NCI-H345 (cell line): ENCODE results near the gene C12orf57.
"Not testable (repeated sequence)": the region's sequence is repeated elsewhere in the genome, so short reads cannot be mapped to it uniquely, and the experiment has no call there.

ENCODE experiments used
- DNase-seq: peaks from one replicate; lab custom pipeline; 2025; lab: John Stamatoyannopoulos, UW

The C12orf57 gene, protein sequence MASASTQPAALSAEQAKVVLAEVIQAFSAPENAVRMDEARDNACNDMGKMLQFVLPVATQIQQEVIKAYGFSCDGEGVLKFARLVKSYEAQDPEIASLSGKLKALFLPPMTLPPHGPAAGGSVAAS

DNA sequence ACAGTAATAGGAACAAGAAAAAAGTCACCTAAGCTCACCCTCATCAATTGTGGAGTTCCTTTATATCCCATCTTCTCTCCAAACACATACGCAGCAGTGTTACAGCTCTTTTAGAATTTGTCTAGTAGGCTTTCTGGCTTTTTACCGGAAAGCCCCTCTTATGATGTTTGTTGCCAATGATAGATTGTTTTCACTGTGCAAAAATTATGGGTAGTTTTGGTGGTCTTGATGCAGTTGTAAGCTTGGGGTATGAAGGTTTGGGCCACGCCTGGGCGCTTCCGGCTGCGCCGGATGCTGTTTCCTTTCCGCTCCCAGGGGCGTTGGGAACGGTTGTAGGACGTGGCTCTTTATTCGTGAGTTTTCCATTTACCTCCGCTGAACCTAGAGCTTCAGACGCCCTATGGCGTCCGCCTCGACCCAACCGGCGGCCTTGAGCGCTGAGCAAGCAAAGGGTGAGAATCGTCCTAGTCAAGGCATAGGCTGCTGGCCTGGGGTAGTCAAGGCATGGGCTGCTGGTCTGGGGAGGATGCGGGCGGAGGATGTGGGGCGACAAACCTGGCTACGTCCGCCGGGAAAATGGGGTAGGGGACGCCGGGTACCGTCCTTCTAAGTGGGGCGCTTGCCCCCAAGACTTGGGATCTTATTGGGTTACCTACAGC lies at the start of gene C12orf57, which contains the start of gene RNU7-1:
TSS of gene C12orf57 (plus strand) at position 301 of the 659 bp plus-strand sequence. CDS start at position 401, 100 bp downstream.
TSS of gene RNU7-1 (plus strand) at position 95 of the 659 bp plus-strand sequence.
- DNase-seq = peak; percentile 84

DNA sequence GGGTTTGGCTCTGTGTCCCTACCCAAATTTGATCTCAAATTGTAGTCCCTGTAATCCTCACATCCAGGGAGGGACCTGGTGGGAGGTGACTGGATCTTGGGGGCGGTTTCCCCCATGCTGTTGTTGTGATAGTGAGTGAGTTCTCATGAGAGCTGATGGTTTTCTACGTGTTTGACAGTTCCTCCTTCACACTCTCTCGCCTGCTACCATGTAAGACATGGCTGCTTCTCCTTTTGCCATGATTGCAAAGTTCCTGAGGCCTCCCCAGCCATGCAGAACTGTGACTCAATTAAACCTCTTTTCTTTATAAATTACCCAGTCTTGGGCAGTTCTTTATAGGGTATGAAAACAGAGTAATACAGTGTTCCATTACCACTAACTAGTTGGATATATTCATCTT lies 49.5 kb upstream of the C12orf57 start:
- no peak for DNase-seq

DNA sequence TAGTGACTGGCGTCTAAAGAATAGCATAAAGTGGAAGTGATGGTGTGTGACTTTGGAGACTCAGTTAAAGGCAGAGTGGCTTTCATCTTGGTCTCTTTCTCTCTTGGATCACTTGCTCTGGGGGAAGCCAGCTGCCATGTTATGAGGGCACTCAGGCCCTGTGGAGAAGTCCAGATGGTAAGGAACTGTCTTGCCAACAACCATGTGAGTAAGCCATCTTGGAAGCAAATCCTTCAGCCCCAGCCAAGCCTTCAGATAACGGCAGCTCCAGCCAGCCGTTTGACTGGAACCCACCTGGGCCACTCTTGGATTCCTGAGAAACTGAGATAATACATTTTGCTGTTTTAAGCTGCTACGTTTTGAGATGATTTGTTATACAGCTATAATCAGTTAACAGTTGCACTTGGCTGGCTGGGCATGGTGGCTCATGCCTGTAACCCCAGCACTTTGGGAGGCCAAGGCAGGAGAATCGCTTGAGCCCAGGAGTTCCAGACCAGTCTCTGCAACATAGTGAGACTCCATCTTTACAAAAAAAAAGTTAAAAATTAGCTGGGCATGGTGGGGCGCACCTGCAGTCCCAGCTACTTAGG lies 46.9 kb upstream of the C12orf57 start:
- no peak for DNase-seq

DNA sequence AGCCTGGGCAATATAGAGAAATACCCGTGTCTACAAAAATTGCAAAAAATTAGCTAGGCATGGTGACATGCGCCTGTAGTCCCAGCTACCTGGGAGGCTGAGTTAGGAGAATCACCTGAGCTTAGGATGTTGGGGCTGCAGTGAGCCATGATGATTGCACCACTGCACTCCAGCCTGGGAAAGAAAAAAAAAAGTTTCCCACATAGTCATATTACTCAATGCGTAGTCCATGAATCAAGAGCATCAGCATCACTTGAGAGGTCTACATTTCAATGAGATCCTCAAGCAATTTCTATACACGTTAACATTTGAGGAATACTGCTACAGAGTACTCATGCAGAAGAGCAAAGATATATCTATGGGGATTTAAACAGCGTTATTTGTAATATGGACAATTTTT lies 44.4 kb upstream of the C12orf57 start:
- no peak for DNase-seq

DNA sequence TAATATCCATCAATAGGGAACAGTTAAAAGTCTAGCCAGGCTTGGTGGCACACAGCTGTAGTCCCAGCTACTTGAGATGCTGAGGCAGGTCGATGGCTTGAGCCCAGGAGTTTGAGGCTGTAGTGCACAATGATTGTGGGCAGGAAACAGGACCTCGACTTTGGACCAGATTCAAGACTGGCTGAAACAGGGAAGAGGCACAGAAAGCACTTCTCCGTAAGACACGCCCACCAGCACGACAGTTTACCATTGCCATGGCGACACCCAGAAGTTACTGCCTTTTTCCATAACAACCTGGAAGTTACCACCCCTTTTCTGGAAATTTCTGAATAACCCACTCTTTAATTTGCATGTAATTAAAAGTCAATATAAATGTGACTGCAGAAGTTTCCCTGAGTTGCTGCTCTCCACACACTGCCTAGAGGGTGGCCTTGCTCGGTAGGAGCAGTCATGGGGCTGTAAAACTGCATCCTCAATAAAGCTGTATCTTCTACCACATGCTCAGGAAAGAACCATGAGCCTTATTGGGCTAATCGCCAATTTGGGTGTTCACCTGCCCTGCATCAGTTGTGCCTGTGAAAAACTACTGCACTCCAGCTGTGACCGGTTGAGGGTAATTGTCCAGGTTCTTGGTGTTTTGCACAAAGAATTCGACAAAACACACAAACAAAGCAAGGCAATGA lies 43.8 kb upstream of the C12orf57 start:
- peak; percentile 78 for DNase-seq

DNA sequence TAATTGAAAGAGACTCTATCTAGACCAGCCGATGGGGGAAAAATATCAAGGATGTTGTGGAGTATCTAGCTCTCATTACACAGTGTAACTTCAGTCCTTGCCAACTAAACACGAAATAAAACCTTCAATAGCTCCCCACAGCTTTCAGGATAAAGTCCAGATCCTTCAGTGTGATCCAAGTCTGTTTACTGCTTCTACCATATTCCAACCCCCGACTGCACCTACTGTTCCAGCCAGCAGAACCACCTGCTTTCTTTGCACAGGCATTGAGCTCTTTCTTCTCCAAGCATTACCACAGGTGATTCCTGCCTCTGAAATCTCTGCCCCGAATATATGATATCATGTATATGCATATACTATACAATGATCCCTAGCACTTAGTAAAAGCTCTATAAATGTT lies 41.4 kb upstream of the C12orf57 start:
- no peak for DNase-seq

DNA sequence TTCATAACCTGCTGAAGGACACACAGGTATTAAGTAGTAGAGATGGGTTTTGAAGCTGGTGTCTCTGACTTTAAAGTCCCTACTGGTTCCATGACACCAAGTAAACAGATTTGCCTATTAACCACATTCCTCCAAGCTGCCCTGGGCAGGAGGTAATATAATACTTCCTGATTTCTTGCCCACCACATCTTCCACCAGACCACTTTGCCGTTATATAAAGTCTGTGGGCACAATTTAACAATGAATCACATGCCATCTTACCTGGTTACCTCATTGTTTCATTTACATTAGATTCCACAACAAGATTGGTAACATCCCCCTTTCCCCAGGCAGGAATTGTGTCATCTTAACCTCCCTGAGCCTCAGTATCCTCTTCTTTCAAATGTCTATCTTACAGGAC lies 40.1 kb upstream of the C12orf57 start:
- DNase-seq = no peak

DNA sequence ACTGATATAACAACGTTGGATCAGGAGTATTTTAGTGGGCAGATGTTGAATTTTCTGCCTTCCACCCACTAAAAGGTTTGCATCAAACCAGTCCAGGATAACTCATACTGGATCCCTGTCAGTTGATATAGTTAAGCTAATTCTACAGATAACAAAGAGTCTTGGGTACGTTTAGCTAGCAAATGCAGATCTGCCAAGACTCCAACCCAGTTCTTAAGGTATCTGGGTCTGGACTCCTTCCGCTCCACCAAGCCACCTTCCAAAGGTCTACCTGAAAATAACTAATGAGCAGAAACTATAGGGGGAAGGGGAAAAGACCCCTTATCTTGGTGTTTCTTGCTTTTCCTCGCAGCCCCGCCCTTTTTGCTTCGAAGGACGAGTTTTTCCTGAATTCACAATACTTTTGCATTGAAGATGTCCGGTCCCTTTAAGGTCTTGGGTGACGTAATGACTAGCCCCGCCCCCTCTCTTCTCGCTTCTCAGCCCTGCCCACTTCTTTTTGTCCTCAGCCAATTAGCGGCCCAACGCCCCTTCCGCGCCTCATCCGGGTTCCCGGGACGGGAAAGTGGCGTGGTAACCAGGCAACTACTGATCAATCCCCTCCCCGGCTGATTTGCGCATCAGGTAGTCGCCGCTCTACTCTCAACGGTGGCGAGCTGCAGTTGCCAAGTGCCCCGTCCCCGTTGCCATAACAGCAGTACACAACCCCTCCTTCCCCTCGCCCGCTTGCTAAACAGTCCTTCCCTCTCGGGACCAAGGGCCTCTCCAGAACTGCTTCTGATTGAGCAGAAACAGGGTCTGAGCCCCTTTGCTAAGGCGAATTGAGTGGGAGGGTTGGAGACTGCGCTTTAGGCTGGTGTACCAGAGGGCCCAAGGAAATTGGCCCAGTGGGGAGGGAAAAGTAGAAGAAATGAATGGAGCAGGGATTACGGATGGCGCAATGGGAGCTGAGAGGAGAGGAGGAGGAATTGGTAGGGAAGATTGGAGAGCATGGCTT lies 39.2 kb upstream of the C12orf57 start, which contains the start of gene LRRC23:
TSS of gene LRRC23 (plus strand) at position 543 of the 997 bp plus-strand sequence. CDS start 812 bp downstream, outside the sequence.
- peak; percentile 97 for DNase-seq

DNA sequence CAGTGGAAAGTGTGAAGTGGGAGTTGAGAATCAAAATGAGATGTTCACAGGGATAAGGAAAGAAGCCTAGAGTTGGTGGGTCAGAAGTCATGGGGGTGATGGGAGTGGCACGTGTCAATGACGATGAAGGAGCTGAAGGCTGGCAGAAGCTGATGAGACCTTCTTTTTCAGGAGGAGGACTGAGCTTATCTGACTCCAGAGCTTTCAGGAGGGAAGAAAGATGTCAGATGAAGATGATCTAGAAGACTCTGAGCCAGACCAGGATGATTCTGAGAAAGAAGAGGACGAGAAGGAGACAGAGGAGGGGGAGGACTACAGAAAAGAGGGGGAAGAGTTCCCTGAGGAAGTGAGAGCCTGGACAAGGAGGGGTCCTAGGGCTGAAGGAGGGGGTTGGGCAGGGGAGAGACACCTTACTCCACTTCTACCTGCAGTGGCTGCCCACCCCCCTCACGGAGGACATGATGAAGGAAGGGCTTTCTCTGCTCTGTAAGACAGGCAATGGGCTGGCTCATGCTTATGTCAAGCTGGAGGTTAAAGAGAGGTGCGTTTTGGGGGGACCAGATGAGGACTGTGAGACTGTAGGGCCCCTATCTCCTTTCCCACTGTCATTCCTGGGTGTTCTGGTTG lies 38.3 kb upstream of the C12orf57 start:
- DNase-seq = no peak

DNA sequence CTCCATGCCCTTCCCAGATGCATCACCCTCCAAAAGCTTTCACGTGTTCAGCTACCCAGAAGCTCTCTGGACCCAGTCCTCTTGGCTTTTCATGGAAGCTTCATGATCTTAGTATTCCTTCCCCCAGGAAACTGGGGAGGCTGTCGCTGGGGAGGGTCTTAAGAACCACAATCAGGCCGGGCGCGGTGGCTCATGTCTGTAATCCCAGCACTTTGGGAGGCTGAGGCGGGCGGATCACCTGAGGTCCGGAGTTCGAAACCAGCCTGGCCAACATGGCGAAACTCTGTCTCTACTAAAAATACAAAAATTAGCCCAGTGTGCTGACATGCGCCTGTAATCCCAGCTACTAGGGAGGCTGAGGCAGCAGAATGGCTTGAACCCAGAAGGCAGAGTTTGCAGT lies 35.7 kb upstream of the C12orf57 start:
- not testable (repeated sequence) for DNase-seq

DNA sequence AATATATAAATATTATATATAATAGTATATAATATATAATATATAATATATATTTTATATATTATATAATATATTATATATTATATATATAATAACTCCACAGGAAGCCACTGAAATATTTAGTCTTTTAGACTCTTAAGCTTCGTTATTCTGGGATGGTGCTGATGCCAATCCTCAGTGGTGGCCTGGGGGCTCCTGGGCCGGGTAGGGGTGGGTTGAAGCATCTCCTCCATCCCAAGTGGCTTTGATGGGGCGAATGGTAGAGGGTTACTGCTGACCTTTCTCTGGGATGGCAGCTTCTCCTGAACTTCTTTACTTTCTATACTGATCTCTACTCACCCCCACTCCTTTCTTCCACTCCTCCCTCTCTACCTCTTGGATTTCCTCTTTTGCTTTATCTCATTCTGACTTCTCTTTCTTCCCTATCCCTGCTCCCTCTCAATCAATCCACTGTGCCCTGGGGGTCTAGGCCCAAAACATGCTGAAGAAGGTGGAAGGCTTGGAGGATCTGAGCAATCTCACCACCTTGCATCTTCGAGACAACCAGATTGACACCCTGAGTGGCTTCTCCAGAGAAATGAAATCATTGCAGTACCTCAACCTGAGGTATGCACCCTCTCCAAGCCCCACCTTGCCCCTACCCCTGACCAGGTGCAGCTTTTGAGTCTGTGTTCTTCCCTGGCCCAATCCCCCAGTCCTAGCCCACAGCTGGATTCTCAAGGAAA lies 34.2 kb upstream of the C12orf57 start:
- no peak for DNase-seq

DNA sequence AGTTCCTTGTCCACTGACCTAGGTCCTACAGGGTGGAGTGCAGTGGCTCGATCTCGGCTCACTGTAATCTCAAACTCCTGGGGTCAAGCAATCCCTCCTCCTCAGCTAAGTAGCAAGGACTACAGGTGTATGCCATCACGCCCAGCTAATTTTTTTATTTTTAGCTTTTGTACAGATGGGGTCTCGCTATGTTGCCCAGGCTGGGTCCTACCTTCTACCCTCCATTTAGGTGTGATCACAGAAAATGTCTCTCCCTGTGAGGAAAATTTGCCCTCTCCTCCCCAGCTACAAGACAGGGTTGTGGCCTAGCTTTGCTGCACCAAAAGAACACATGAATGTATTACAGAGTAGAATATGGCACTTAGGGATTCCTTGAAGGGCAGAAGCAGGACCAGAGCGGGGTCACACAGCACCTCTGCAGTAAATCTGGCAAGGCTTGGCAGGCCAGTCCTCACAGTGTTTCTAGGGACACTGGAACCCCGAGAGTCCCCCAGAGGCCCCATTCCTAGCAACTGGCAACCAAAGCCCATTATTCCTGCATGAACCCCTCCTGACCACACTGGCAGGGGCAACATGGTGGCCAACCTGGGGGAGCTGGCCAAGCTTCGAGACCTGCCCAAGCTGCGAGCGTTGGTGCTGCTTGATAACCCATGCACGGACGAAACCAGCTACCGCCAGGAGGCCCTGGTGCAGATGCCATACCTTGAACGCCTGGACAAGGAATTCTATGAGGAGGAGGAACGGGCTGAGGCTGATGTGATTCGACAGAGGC lies 31.5 kb upstream of the C12orf57 start:
- no peak for DNase-seq

DNA sequence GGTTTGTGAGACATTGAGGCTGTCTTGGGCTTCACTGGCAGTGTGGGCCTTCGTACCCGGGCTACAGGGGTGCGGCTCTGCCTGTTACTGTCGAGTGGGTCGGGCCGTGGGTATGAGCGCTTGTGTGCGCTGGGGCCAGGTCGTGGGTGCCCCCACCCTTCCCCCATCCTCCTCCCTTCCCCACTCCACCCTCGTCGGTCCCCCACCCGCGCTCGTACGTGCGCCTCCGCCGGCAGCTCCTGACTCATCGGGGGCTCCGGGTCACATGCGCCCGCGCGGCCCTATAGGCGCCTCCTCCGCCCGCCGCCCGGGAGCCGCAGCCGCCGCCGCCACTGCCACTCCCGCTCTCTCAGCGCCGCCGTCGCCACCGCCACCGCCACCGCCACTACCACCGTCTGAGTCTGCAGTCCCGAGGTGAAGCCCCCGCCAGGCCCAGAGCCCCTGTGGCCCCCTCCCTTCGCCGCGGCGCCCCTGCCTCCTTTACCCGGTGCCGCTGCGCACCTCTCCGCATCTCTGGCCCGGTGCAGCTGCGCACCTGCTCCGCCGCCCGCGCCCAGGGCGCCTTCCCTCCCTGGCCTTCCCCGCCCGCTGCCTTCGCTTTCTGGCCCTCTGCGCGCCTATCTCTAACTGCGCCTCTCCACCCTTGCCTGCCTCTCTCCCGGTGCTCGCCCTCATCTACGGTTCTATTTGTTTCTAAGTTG lies 29.4 kb upstream of the C12orf57 start, which contains the start of gene ENO2:
TSS of gene ENO2 (plus strand) at position 335 of the 701 bp plus-strand sequence. CDS start 1,253 bp downstream, outside the sequence.
- peak; percentile 73 for DNase-seq

DNA sequence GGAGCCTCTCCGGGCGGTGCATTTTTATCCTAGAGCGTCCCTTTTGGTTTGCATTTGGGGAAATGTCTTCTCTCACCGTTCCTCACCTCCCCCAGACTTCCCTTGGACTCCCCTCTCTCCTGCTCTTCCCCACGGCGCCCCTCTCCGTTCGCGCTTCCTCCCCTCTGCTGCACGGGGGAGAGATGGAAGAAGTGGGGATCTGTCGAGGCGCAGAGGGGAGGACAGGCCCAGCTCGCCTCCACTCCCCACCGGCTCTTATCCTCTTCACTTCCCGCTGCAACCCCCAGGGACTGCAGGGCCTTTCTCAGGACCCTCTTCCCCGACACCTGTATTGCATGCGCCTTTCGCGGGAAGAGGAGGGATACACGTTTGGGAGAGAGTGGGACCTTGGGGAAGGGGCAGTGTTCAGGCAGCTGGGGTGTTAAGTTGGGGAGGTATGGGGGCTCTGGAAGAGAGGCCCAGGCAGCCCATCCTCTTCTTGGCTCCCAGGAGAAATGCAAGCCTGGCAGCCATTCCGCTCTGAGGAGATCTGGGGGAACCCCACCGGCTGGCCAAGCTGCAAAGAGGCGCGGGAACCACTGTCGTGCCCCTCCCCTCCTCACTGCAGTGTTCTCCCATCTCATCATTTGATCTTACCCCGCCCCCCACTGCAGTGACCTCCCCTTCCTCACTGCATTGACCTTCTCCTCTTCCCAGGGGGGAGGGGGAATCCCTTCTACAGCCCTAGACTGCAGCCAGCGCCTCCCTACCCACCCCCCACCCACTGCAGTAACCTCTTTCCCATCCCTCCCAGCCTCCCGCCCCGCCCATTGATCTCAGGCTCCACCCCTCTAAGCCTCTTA lies 28.7 kb upstream of the C12orf57 start:
- peak; percentile 56 for DNase-seq

DNA sequence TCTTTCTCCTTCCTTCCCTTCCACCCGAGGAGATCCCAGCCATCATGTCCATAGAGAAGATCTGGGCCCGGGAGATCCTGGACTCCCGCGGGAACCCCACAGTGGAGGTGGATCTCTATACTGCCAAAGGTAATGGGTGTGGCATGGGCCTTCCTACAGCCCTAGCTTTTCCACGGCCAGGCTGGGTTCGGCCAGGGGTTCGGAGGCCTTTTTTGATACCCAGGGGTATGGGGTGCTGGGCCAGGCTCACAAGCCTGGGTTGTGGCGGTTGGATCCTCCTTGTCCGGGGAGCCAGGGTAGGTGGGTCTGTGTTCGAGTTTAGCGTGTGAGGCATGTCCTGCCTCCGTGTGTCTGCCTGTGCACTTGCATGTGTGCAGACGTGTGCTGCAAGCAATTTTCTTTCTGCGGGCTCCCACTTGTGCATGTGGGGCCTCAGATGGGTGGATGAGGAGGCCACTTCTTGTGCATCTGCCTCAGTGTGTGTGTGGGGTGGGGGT lies 28.0 kb upstream of the C12orf57 start:
- no peak for DNase-seq

DNA sequence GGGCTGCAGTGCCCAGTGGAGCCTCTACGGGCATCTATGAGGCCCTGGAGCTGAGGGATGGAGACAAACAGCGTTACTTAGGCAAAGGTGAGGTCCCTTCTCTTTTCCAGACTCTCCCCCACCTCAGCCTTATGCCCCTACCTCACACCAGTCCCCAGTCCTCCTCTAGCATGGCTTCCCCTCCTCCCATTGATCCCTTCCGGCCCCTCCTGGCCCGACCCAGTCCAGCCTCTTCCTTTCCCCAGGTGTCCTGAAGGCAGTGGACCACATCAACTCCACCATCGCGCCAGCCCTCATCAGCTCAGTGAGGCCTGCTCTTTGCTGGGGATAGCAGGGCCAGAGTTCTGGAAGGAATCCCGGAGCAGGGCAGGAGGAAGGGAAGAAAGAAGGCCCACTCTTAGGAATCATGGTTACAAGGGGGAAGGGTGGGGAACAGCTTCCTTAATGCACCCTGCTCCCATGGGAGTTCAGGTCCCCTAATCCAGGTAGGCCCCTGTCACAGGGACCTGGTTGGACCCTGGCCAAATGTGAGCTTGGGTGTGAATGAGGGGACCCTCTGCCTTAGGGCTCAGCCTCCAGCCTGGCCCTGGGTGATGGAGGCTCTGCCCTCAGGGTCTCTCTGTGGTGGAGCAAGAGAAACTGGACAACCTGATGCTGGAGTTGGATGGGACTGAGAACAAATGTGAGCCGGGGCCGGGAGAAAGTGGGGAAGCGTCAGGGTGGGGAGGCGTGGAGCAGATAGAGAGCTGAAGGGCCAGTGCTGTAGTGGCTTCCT lies 27.2 kb upstream of the C12orf57 start:
- DNase-seq = no peak
